Measurements from ENCODE around the gene NMUR2. TPM values are rescaled to one million over a fixed set of nuclear protein-coding genes. Genes with fewer than 3 reads are reported as not detected.

The NMUR2 gene
- total RNA-seq, 1 experiment from 2014 or later = not detected

DNA sequence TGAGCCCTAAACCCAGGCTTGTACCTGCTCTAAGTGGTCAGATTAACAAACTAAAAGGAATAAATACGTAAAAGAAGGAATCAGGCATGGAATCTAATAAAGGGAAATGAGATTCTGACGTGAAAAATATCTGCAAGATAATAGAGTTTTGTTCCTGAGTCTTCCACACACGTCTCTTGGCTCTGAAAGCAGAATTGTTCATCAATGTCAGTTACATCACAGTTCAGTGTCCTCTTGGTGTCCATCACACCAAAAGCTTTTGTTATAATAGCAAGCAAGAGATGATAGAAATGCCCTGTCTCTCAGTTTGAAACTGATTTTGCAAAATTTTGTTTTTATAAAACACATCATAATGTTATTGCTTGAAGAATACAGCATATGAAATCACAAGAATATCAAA, 34.7 kb upstream of the NMUR2 start:
- no peak overlapping the region for H3K4me3 ChIP-seq (ENCODE audit: low read depth in 2 of 2, low read length in 2 of 2)
- H3K9me3 ChIP-seq (ENCODE audit: control insufficient read depth, insufficient read depth, low read depth, low read length) = no peaks in the 10 kb centered on the region
- ChIA-PET CTCF (no interaction called here), POLR2A (no interaction called here)
- intact Hi-C loops (cut with micrococcal nuclease; ENCODE audit: unreplicated experiment) (no loop called here), in situ Hi-C loops (cut with HindIII; ENCODE audit: low pct_unique_long_range_greater_than_20kb, low sequenced_read_pairs) (no loop called here)
- BruUV-seq (replicated peaks) = no TSS peak
- no peaks in the 10 kb centered on the region for H3K36me3 ChIP-seq (ENCODE audit: control insufficient read depth, insufficient read depth, low read length)
- no peak overlapping the region for H3K27ac ChIP-seq (ENCODE audit: low read length)
- ATAC-seq (no peak), DNase-seq (ENCODE audit: low read depth, low spot score) (no peak)
- no peaks in the 10 kb centered on the region for H3K27me3 ChIP-seq (ENCODE audit: control insufficient read depth, insufficient read depth, low read length)
- TF ChIP-seq, protein P1, sequence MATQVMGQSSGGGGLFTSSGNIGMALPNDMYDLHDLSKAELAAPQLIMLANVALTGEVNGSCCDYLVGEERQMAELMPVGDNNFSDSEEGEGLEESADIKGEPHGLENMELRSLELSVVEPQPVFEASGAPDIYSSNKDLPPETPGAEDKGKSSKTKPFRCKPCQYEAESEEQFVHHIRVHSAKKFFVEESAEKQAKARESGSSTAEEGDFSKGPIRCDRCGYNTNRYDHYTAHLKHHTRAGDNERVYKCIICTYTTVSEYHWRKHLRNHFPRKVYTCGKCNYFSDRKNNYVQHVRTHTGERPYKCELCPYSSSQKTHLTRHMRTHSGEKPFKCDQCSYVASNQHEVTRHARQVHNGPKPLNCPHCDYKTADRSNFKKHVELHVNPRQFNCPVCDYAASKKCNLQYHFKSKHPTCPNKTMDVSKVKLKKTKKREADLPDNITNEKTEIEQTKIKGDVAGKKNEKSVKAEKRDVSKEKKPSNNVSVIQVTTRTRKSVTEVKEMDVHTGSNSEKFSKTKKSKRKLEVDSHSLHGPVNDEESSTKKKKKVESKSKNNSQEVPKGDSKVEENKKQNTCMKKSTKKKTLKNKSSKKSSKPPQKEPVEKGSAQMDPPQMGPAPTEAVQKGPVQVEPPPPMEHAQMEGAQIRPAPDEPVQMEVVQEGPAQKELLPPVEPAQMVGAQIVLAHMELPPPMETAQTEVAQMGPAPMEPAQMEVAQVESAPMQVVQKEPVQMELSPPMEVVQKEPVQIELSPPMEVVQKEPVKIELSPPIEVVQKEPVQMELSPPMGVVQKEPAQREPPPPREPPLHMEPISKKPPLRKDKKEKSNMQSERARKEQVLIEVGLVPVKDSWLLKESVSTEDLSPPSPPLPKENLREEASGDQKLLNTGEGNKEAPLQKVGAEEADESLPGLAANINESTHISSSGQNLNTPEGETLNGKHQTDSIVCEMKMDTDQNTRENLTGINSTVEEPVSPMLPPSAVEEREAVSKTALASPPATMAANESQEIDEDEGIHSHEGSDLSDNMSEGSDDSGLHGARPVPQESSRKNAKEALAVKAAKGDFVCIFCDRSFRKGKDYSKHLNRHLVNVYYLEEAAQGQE (IDR thresholded peaks at IDR 0.05; ENCODE audit: insufficient read depth in 1 of 2, low read depth in 2 of 2, low read length in 1 of 2) = no peak
- TF ChIP-seq TCF7L2 (IDR thresholded peaks at IDR 0.05; ENCODE audit: low read depth, low read length) (no peak), POLR2AphosphoS5 (IDR thresholded peaks at IDR 0.05; ENCODE audit: low read depth, low read length) (no peak), SIN3A (IDR thresholded peaks at IDR 0.05; ENCODE audit: borderline replicate concordance, insufficient read depth, low read depth, low read length) (no peak), CTCF (IDR thresholded peaks at IDR 0.05) (no peak)
- no peaks in the 10 kb centered on the region for H3K4me1 ChIP-seq (ENCODE audit: control insufficient read depth, insufficient read depth, low read length)

- no peak overlapping the region for H3K4me3 ChIP-seq (ENCODE audit: low read depth in 2 of 2, low read length in 2 of 2)
- ATAC-seq (no peak), DNase-seq (ENCODE audit: low read depth, low spot score) (no peak)
- BruUV-seq (replicated peaks) = no TSS peak
- TF ChIP-seq TCF7L2 (IDR thresholded peaks at IDR 0.05; ENCODE audit: low read depth, low read length) (no peak), SIN3A (IDR thresholded peaks at IDR 0.05; ENCODE audit: borderline replicate concordance, insufficient read depth, low read depth, low read length) (no peak), POLR2AphosphoS5 (IDR thresholded peaks at IDR 0.05; ENCODE audit: low read depth, low read length) (no peak), CTCF (IDR thresholded peaks at IDR 0.05) (no peak)
- TF ChIP-seq, protein P1 (IDR thresholded peaks at IDR 0.05; ENCODE audit: insufficient read depth in 1 of 2, low read depth in 2 of 2, low read length in 1 of 2) = no peak
- no peaks in the 10 kb centered on the region for H3K9me3 ChIP-seq (ENCODE audit: control insufficient read depth, insufficient read depth, low read depth, low read length)
- H3K4me1 ChIP-seq (ENCODE audit: control insufficient read depth, insufficient read depth, low read length) = no peaks in the 10 kb centered on the region
- ChIA-PET CTCF (no interaction called here), POLR2A (no interaction called here)
- in situ Hi-C loops (cut with HindIII; ENCODE audit: low pct_unique_long_range_greater_than_20kb, low sequenced_read_pairs) (no loop called here), intact Hi-C loops (cut with micrococcal nuclease; ENCODE audit: unreplicated experiment) (no loop called here)
- no peaks in the 10 kb centered on the region for H3K27me3 ChIP-seq (ENCODE audit: control insufficient read depth, insufficient read depth, low read length)
- H3K27ac ChIP-seq (ENCODE audit: low read length) = no peak overlapping the region
- no peaks in the 10 kb centered on the region for H3K36me3 ChIP-seq (ENCODE audit: control insufficient read depth, insufficient read depth, low read length)
Observed at GRCh38 chr5:152437866-152438265, 32.8 kb upstream of the NMUR2 start.

Measured in Panc1 (cell line).